Stimulated activated CD4-positive, alpha-beta T cell treated with anti-CD3 and anti-CD28 coated beads, Interleukin-15, amount 100 ng/mL, for 48 hours (primary cell): ENCODE measurements around the gene HOMER2.
"Not testable (repeated sequence)": the region's sequence is repeated elsewhere in the genome, so short reads cannot be mapped to it uniquely, and the experiment has no call there.

Source experiments
- DNase-seq, 2 donors: peaks; one replicate each; pipeline ENCODE4 v3.0.0-alpha.2; 2020; ENCODE audit warnings: low read depth in 2 of 2

HOMER2 gene

GRCh38 chr15:82832601-82833361, 119.7 kb downstream of the HOMER2 start:
- peak in 1 of 2 donors; percentile 31 for DNase-seq

- DNase-seq: no peak
Observed at GRCh38 chr15:82831894-82832600, 120.5 kb downstream of the HOMER2 start.

- DNase-seq: no peak
Observed at GRCh38 chr15:82830427-82831173, 121.9 kb downstream of the HOMER2 start.

GRCh38 chr15:82829234-82829633, 123.3 kb downstream of the HOMER2 start:
- no peak for DNase-seq

- no peak for DNase-seq
Observed at GRCh38 chr15:82828075-82828474, 124.4 kb downstream of the HOMER2 start.

- no peak for DNase-seq
Observed at GRCh38 chr15:82823049-82823448, 129.5 kb downstream of the HOMER2 start.

GRCh38 chr15:82821851-82822250, 130.7 kb downstream of the HOMER2 start:
- DNase-seq: not testable (repeated sequence)

- DNase-seq: not testable (repeated sequence)
Observed at GRCh38 chr15:82821396-82821795, 131.1 kb downstream of the HOMER2 start.

- no peak for DNase-seq
Observed at GRCh38 chr15:82820128-82820527, 132.4 kb downstream of the HOMER2 start.

- DNase-seq: no peak
Observed at GRCh38 chr15:82812994-82813393, 139.5 kb downstream of the HOMER2 start.

- DNase-seq: peak; percentile 25 to 30
Observed at GRCh38 chr15:82810890-82811426, 141.6 kb downstream of the HOMER2 start.

GRCh38 chr15:82810061-82810889, 142.2 kb downstream of the HOMER2 start:
- DNase-seq: no peak

GRCh38 chr15:82809308-82810060, 143.0 kb downstream of the HOMER2 start, which contains the start of gene WHAMM:
TSS of gene WHAMM (plus strand) at chr15:82809628. CDS start at chr15:82809727, 99 bp downstream.
- DNase-seq: peak; percentile 91 to 92

- no peak for DNase-seq
Observed at GRCh38 chr15:82808634-82809041, 143.9 kb downstream of the HOMER2 start.

- no peak for DNase-seq
Observed at GRCh38 chr15:82807920-82808633, 144.4 kb downstream of the HOMER2 start.

GRCh38 chr15:82805994-82806406, 146.5 kb downstream of the HOMER2 start, which contains the start of gene FSD2:
TSS of gene FSD2 (minus strand) at chr15:82806069. CDS start at chr15:82787390, 18,679 bp downstream.
- no peak for DNase-seq

GRCh38 chr15:82804575-82804949, 148.0 kb downstream of the HOMER2 start:
- DNase-seq: no peak

GRCh38 chr15:82803793-82804574, 148.5 kb downstream of the HOMER2 start:
- DNase-seq: no peak

- no peak for DNase-seq
Observed at GRCh38 chr15:82802497-82802896, 150.0 kb downstream of the HOMER2 start.
